Cardiac muscle cell (in vitro differentiated cells and primary cell): Measurements from ENCODE around the gene LYSMD3. TPM values are rescaled to one million over a fixed set of nuclear protein-coding genes. Genes with fewer than 3 reads are reported as not detected.
A peak's percentile ranks its signal among the peaks of the same experiment; 100 is the strongest.

Experiments used
- DNase-seq, 2 donors: peaks; one replicate each; pipeline versions ENCODE4 v3.0.0 to v3.0.0-alpha.2; 2010 to 2017; ENCODE audit warnings: low read depth in 1 of 2, low spot score in 1 of 2
- H3K27ac ChIP-seq: fragments of 200-600 bp; sonication (generic); 2 replicates; pipeline ENCODE4 v1.5.1; 2016
- H3K27me3 ChIP-seq: fragments of 200-600 bp; sonication (generic); 2 replicates; pipeline ENCODE4 v1.6.0; 2016; ENCODE audit warnings: control low read depth
- H3K36me3 ChIP-seq: fragments of 200-600 bp; sonication (generic); 2 replicates; pipeline ENCODE4 v1.5.1; 2016; ENCODE audit warnings: control low read depth
- H3K4me1 ChIP-seq: fragments of 200-600 bp; sonication (generic); 2 replicates; pipeline ENCODE4 v1.8.1; 2017; ENCODE audit warnings: low read depth, mild to moderate bottlenecking, mixed run types
- H3K4me3 ChIP-seq: fragments of 200-600 bp; sonication (generic); 2 replicates; pipeline ENCODE4 v1.5.1; 2016; ENCODE audit warnings: mild to moderate bottlenecking
- H3K9me3 ChIP-seq: fragments of 200-600 bp; sonication (generic); 2 replicates; pipeline ENCODE4 v1.5.1; 2017; ENCODE audit warnings: low read depth, mild to moderate bottlenecking, control low read depth
- polyA plus RNA-seq: library from polyadenylated mRNA; unstranded; fragments of >200 nt; fragmentation: Nextera tagmentation; extraction: Ambion mirVana; gene quantifications from 2 replicates; pipeline ENCODE4 v1.2.1, GENCODE V29; 2016
- total RNA-seq: library from RNA; depleted of rRNA; stranded (reverse); fragments of >200 nt; gene quantifications from 2 replicates; pipeline ENCODE4 v1.2.3, GENCODE V29; 2016
- TF ChIP-seq, protein P1 (sequence below): IDR thresholded peaks from 2 replicates; pipeline ENCODE4 v1.5.1; 2012; ENCODE audit warnings: low read depth, mild to moderate bottlenecking, low read length

LYSMD3 gene
- total and polyA plus RNA-seq, 2 experiments from 2014 or later = 9.0 to 10.9 TPM

DNA sequence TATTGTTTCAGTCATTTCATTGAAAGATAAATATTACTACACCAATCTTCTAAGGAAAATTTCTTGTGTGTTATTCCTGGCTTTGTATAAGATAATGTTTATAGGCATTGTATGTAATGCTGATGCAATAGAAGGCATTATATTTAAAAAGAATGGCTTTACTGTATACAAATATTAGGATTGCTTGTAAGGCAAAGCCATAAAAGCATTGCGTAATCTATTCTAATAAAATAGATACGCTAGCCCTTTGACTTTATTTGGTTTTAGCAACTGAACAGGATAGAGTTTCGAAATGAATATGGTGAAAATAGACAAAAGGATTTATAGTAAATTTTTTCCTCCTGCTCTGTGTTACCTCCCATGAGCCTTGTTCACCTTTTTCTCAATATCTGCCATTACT is 5.5 kb upstream of the LYSMD3 start:
- TF ChIP-seq, protein P1, sequence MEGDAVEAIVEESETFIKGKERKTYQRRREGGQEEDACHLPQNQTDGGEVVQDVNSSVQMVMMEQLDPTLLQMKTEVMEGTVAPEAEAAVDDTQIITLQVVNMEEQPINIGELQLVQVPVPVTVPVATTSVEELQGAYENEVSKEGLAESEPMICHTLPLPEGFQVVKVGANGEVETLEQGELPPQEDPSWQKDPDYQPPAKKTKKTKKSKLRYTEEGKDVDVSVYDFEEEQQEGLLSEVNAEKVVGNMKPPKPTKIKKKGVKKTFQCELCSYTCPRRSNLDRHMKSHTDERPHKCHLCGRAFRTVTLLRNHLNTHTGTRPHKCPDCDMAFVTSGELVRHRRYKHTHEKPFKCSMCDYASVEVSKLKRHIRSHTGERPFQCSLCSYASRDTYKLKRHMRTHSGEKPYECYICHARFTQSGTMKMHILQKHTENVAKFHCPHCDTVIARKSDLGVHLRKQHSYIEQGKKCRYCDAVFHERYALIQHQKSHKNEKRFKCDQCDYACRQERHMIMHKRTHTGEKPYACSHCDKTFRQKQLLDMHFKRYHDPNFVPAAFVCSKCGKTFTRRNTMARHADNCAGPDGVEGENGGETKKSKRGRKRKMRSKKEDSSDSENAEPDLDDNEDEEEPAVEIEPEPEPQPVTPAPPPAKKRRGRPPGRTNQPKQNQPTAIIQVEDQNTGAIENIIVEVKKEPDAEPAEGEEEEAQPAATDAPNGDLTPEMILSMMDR = no peak
- Histone ChIP-seq H3K27me3 (no peaks in the 10 kb centered on the region), H3K9me3 (no peaks in the 10 kb centered on the region), H3K27ac (no peak overlapping the region), H3K36me3 (no peaks in the 10 kb centered on the region), H3K4me1 (peaks cover 3% of the 10 kb centered on the region), H3K4me3 (no peak overlapping the region)
- no peak for DNase-seq

DNA sequence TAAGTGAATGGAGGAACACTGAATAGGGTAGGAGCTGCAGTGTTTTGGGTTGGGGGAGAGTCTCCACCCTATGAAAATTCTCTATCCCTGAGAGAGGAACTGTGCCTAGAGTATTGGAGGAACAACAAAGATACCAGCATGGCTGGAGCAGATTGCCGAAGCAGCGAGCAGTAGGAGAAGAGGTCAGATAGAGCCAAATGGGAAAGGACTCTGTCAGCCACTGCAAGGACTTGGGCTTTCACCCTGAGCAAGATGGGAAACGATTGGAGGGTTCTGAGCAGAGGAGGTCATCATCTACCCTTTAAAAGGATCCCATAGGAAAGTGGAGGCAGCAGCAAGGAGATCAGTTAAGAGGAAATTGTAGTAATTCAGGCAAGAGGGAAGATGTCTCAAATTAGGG is 4.4 kb upstream of the LYSMD3 start:
- Histone ChIP-seq H3K27ac (no peak overlapping the region), H3K36me3 (no peaks in the 10 kb centered on the region), H3K4me1 (peaks cover 3% of the 10 kb centered on the region), H3K4me3 (no peak overlapping the region), H3K27me3 (no peaks in the 10 kb centered on the region), H3K9me3 (no peaks in the 10 kb centered on the region)
- TF ChIP-seq, protein P1 = no peak
- no peak for DNase-seq

DNA sequence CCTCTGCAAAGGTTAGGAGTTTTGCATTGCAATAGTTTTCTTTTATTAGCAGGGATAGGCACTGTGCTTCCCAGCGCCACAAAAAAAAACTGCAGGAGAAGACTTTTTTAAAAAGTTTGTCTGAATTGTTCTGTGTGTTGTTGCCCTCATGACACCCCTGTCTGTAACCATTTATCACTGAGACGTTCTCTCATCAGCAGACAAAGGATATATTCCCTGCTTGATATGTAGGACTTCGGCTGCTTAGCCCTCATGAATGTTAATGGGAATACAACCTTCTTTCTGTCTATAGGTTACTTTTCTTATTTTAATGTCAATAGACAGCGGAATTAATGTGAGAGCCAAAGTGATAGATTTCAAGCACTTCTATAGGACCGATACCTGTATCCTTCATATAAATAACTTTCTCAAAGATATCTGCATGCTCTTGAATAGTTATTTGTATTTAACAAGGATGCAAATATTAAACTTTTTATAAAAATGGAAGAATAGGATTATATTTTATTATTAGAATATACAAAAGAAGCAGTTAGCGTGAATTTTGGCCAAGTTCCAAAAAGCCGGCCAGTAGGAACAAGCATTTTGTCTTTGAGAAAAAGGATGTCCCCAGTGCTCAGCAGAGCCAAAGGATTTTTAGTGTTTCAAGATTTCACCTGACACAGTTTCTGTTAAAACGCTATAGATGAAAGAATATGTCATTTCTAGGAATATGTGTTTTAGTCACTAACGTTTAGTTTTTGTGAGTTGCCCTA is 1.5 kb upstream of the LYSMD3 start:
- TF ChIP-seq, protein P1 = no peak
- Histone ChIP-seq H3K27me3 (no peaks in the 10 kb centered on the region), H3K36me3 (no peaks in the 10 kb centered on the region), H3K9me3 (no peaks in the 10 kb centered on the region), H3K4me3 (no peak overlapping the region), H3K27ac (peak overlapping the region; percentile 69), H3K4me1 (peaks cover 15% of the 10 kb centered on the region)
- no peak for DNase-seq

DNA sequence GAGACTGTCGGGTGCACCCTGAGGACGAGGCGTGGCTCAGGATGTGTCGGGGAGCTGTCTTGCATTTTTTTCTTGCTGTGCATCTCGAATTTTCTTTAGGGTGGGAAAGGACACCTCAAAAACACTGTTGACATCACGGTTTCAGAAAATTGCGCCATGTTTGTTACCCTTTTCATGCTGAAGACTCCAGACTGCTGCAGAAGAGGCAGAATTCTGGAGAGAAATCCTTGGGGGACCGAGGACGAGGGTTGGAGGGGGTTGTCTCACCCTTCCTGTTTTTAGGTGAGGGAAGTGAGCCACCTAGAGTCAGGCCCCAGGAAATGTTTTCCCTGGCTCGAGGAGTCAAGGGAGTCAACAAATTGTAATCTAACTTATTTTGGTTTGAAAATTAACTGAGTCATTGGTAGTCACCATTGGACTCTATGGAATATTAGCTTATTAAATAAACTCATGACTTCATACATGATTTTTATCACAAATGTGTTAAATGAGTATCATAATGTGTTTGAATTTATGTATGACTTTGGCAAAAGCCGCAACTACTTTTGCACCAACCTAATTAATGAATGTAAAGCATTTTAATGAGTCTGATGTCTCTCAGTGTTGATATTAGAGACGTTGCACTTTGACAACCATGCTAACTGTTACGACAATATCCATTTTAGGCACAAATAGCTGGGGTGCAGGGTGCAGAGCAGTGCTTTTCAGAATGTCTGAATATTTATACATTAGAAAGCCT is 724 bp upstream of the LYSMD3 start:
- Histone ChIP-seq H3K9me3 (no peaks in the 10 kb centered on the region), H3K36me3 (no peaks in the 10 kb centered on the region), H3K4me1 (peaks cover 15% of the 10 kb centered on the region), H3K27ac (peak overlapping the region; percentile 69), H3K4me3 (peak overlapping the region; percentile 89), H3K27me3 (no peaks in the 10 kb centered on the region)
- DNase-seq = peak; percentile 80 to 85
- TF ChIP-seq, protein P1 = peak; percentile 81

DNA sequence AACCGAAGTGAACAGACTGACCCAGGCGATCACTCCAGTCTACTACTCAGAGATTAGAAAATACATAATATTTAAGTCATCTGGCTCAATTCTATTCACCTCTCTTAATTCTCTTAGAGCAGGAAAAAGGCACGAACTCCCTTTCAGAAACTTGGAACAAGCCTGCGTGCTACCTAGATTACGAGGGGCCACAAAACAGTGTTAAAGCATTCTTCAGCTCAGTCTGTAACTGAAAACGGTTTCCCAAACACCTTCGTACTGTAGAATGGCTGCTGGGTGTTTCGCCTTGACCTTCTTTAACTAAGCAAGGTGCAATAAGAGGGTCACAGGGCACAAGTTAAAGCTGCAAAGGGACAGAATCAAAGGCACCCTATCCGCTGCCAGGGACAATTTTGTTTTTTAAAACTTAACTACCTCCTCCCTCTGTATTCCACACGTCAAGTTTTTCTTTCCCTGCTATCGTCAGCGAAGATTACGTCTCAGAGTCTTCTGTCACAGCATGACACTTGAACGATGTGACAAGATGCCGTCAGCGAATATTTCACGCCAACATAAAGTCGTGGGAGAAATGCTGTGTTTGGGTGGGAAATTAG is 687 bp downstream of the LYSMD3 start:
- H3K27ac ChIP-seq = peak overlapping the region; percentile 88
- TF ChIP-seq, protein P1 = no peak
- no peaks in the 10 kb centered on the region for H3K27me3 ChIP-seq
- H3K4me1 ChIP-seq = peaks cover 15% of the 10 kb centered on the region
- no peaks in the 10 kb centered on the region for H3K9me3 ChIP-seq
- H3K36me3 ChIP-seq = peaks cover 7% of the 10 kb centered on the region
- DNase-seq = peak; percentile 31 to 39
- peak overlapping the region; percentile 89 for H3K4me3 ChIP-seq
